ENCODE measurements around the gene COX4I1. TPM values are rescaled to one million over a fixed set of nuclear protein-coding genes. Genes with fewer than 3 reads are reported as not detected.

Gene COX4I1
- total RNA-seq, 2 donors from 2014 or later = 345 to 562 TPM

DNA sequence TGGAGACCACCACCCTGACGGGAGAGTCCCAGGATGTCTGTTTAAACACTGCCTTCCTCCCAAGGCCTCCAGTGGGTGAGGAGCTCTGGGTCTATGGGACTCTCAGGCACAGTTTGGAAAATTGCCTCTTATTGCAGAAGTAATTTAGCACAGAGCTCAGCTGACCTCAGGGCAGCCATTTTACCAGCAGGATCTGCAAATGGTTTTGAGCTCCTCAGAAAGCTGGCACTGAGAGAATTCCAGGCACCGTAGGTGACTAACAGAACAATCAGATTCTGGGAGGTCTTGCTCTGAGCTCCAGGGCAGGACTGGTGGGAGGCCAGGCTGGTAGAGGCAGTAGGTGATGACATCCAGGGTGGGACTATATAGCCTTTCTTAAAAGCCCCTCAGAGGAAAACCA lies 31.3 kb upstream of the COX4I1 start:
- intact Hi-C loops (cut with DNase I) = no loop called here

DNA sequence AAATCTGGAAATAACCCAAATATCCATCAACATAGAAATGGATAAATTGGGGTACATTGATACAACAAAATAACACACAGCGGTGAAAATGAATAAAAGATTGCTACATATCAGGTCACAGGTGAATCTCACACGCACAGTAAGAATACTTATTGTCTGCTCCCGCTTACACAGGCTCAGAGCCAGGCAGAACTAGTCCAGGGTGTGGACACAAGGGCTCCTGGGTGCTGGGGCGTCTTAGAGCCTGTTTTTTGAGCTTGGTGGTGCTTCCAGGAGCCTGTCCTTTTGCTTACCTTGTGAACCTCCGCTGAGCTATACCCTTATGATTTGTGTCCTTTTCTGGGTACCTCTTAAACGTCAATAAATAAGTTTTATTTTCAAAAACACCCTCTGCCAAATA lies 28.8 kb upstream of the COX4I1 start:
- TF ChIP-seq POLR2A (IDR thresholded peaks at IDR 0.05) (no peak), POLR2AphosphoS5 (IDR thresholded peaks at IDR 0.05) (peak; percentile 44)
- no peaks in the 10 kb centered on the region for H3K4me1 ChIP-seq (replicated peaks)
- no peak overlapping the region for H3K4me3 ChIP-seq
- intact Hi-C loops (cut with DNase I) = no loop called here
- no peaks in the 10 kb centered on the region for H3K9me3 ChIP-seq
- DNase-seq (ENCODE audit: low spot score) = peak; percentile 51
- no peaks in the 10 kb centered on the region for H3K27me3 ChIP-seq (replicated peaks; ENCODE audit: insufficient read depth)
- WGBS = 65% methylated on average over 6 of the region's 6 CpGs
- H3K36me3 ChIP-seq = no peaks in the 10 kb centered on the region
- no peak overlapping the region for H3K27ac ChIP-seq

More for the DNA sequence above, 31.3 kb upstream of the COX4I1 start:
- no peak overlapping the region for H3K27ac ChIP-seq
- H3K4me1 ChIP-seq (replicated peaks) = no peaks in the 10 kb centered on the region
- 49% methylated on average over 2 of the region's 2 CpGs for WGBS
- H3K27me3 ChIP-seq (replicated peaks; ENCODE audit: insufficient read depth) = no peaks in the 10 kb centered on the region
- H3K9me3 ChIP-seq = no peaks in the 10 kb centered on the region
- H3K4me3 ChIP-seq = no peak overlapping the region
- H3K36me3 ChIP-seq = no peaks in the 10 kb centered on the region
- TF ChIP-seq POLR2AphosphoS5 (IDR thresholded peaks at IDR 0.05) (no peak), POLR2A (IDR thresholded peaks at IDR 0.05) (no peak)
- TF ChIP-seq, protein P1, sequence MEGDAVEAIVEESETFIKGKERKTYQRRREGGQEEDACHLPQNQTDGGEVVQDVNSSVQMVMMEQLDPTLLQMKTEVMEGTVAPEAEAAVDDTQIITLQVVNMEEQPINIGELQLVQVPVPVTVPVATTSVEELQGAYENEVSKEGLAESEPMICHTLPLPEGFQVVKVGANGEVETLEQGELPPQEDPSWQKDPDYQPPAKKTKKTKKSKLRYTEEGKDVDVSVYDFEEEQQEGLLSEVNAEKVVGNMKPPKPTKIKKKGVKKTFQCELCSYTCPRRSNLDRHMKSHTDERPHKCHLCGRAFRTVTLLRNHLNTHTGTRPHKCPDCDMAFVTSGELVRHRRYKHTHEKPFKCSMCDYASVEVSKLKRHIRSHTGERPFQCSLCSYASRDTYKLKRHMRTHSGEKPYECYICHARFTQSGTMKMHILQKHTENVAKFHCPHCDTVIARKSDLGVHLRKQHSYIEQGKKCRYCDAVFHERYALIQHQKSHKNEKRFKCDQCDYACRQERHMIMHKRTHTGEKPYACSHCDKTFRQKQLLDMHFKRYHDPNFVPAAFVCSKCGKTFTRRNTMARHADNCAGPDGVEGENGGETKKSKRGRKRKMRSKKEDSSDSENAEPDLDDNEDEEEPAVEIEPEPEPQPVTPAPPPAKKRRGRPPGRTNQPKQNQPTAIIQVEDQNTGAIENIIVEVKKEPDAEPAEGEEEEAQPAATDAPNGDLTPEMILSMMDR (IDR thresholded peaks at IDR 0.05) = no peak
- no peak for DNase-seq (ENCODE audit: low spot score)

DNA sequence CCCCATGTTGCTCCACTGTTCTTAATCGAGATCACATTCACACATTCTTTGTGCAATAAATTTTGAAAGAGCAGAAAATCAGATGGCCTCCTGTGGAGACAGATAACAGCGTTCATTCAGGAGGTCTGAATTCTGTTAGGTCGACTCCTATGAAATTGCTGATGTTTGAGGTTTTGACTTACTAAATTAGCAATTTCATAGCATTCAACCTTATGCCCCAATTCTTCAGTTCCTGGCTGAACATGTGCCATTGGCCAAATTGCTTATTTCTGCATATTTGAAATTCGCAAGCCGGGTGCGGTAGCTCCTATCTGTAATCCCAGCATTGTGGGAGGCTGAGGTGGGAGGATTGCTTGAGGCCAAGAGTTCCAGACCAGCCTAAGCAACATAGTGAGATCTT lies 26.5 kb upstream of the COX4I1 start:
- H3K27me3 ChIP-seq (replicated peaks; ENCODE audit: insufficient read depth) = no peaks in the 10 kb centered on the region
- no peaks in the 10 kb centered on the region for H3K4me1 ChIP-seq (replicated peaks)
- H3K4me3 ChIP-seq = no peak overlapping the region
- DNase-seq (ENCODE audit: low spot score) = no peak
- intact Hi-C loops (cut with DNase I) = no loop called here
- WGBS = 95% methylated on average over 6 of the region's 6 CpGs
- TF ChIP-seq, protein P1 (IDR thresholded peaks at IDR 0.05) = no peak
- TF ChIP-seq POLR2AphosphoS5 (IDR thresholded peaks at IDR 0.05) = no peak
- TF ChIP-seq POLR2A (IDR thresholded peaks at IDR 0.05) = no peak
- no peaks in the 10 kb centered on the region for H3K36me3 ChIP-seq
- H3K27ac ChIP-seq = no peak overlapping the region
- H3K9me3 ChIP-seq = no peaks in the 10 kb centered on the region

DNA sequence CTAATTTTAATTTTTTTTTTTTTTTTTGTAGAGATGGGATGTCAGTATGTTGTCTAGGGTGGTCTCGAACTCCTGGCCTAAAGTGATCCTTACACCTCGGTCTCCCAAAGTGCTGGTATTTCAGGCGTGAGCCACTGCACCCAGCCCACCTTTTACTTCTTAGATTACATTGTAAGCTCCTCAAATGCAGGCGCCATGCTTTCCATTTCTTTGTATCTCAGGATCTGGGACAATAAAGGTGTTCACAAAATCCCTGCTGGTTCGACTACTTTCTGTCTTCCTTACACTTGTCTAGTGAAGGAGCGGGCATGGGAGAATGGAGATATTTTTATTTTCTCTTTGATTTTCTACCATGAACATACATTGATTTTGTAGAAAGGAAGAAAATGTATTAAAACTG lies 25.4 kb upstream of the COX4I1 start:
- Histone ChIP-seq H3K9me3 (no peaks in the 10 kb centered on the region), H3K36me3 (no peaks in the 10 kb centered on the region), H3K4me3 (no peak overlapping the region), H3K27me3 (replicated peaks; ENCODE audit: insufficient read depth) (no peaks in the 10 kb centered on the region), H3K4me1 (replicated peaks) (no peaks in the 10 kb centered on the region), H3K27ac (no peak overlapping the region)
- 75% methylated on average over 6 of the region's 6 CpGs for WGBS
- TF ChIP-seq, protein P1 (IDR thresholded peaks at IDR 0.05) = no peak
- TF ChIP-seq POLR2A (IDR thresholded peaks at IDR 0.05) (no peak), POLR2AphosphoS5 (IDR thresholded peaks at IDR 0.05) (no peak)
- no peak for DNase-seq (ENCODE audit: low spot score)
- intact Hi-C loops (cut with DNase I) = no loop called here

DNA sequence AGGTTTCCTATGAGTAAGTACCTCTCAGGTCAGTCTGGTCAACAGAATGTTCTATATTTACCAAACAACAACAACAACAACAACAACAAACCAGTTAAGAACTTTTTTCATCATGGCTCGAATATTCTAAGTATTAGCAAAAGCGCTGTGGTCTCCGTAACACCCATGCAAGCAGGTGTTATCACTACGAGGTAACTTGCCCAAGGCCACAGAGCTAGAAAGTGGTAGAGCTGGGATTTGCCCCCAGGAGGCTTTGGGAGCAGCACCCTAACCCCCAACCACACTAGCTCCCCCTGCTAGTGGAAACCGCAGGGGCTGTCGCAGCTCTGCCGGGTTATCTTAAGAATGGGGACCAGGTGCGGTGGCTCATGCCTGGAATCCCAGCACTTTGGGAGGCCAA lies 24.7 kb upstream of the COX4I1 start:
- Histone ChIP-seq H3K36me3 (no peaks in the 10 kb centered on the region), H3K27ac (no peak overlapping the region), H3K9me3 (no peaks in the 10 kb centered on the region), H3K27me3 (replicated peaks; ENCODE audit: insufficient read depth) (no peaks in the 10 kb centered on the region), H3K4me3 (no peak overlapping the region), H3K4me1 (replicated peaks) (no peaks in the 10 kb centered on the region)
- WGBS = 93% methylated on average over 8 of the region's 8 CpGs
- no peak for DNase-seq (ENCODE audit: low spot score)
- TF ChIP-seq, protein P1 (IDR thresholded peaks at IDR 0.05) = no peak
- intact Hi-C loops (cut with DNase I) = no loop called here
